GM12864 (cell line): ENCODE results near the gene MAD1L1.

ENCODE experiments used
- DNase-seq: peaks from one replicate; pipeline ENCODE4 v3.0.0-alpha.2; 2011; ENCODE audit warnings: low read depth
- H3K4me3 ChIP-seq: 2 replicates; pipeline ENCODE4 v1.5.1; 2011; ENCODE audit warnings: mild to moderate bottlenecking, low read depth, low read length, control low read depth
- TF ChIP-seq, protein P1 (sequence below): IDR thresholded peaks from 2 replicates; pipeline ENCODE4 v1.5.1; 2011; ENCODE audit warnings: low read depth, mild to moderate bottlenecking, moderate library complexity, low read length, control low read depth, inconsistent platforms; ENCODE audit errors: missing control alignments

The MAD1L1 gene

DNA sequence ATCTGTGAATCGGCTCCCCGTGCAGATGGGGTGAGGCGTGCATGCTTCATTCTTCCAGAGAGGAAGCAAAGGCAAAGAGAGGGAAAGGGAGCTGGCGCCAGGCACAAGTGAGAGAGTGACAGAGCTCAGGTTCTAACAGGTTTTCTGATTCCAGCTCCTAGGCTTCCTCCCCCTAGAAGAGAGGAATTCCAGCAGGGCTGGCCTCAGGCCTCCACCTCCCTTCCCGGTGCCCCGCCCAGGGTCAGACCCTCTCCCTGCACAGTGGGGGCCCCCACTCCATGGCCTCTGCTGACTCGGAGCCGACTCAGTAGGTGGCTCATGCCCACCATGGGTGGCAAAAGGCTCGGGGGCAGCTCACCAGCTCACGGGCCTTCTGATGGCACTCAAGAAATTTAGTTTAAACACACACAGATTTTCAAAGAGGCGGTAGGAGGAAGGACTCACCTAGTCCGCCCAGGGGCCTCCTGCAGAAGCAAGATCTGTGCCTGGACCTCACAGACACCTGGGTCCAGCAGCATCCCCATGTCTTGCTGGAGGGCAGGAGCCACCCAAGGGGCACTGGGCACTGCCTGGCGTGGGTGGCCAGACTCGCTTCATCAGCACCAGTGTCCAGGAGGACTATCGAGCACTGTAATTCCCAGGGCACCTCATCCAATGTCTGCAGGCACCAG lies 183.5 kb downstream of the MAD1L1 start:
- H3K4me3 ChIP-seq, result no peak overlapping the region
- TF ChIP-seq, protein P1, sequence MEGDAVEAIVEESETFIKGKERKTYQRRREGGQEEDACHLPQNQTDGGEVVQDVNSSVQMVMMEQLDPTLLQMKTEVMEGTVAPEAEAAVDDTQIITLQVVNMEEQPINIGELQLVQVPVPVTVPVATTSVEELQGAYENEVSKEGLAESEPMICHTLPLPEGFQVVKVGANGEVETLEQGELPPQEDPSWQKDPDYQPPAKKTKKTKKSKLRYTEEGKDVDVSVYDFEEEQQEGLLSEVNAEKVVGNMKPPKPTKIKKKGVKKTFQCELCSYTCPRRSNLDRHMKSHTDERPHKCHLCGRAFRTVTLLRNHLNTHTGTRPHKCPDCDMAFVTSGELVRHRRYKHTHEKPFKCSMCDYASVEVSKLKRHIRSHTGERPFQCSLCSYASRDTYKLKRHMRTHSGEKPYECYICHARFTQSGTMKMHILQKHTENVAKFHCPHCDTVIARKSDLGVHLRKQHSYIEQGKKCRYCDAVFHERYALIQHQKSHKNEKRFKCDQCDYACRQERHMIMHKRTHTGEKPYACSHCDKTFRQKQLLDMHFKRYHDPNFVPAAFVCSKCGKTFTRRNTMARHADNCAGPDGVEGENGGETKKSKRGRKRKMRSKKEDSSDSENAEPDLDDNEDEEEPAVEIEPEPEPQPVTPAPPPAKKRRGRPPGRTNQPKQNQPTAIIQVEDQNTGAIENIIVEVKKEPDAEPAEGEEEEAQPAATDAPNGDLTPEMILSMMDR, result no peak
- no peak for DNase-seq

DNA sequence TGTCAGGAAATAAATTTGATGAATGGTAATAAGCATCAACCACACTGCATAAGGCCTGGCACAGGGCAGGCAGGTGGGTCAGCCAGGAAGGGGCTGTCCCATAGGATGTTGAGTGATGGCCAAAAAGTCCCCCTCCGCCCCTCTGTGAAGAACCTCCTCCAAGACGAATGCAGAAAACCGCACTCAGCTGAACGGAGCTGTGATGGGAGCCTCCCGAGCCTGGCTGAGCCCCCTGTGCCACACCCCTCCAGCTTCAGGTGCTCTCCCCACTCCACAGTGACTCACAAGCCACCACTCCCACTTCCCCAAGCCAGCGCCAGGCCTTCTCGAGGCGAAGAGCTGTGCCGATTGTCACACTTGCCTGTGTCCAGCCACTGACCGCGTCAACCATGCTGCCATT lies 184.2 kb downstream of the MAD1L1 start:
- TF ChIP-seq, protein P1, result no peak
- no peak for DNase-seq
- H3K4me3 ChIP-seq, result no peak overlapping the region

DNA sequence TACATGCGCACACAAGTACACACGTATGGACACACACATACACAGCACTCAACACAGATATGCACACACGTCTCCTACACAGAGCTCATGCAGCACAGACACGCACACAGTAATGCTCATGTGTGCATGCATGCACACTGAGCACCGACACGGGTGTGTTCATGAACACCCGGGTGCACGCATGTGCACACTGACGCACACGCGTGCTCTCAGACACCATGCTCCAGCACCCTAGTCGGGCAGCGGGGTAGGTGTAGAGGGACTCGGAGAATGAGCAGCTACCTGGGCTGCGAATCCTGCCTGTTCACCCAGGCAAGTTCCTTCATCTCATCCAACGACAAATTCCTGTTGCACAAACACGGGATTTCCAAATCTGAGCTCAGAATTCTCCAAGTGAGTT lies 184.7 kb downstream of the MAD1L1 start:
- no peak for DNase-seq
- TF ChIP-seq, protein P1, result no peak

DNA sequence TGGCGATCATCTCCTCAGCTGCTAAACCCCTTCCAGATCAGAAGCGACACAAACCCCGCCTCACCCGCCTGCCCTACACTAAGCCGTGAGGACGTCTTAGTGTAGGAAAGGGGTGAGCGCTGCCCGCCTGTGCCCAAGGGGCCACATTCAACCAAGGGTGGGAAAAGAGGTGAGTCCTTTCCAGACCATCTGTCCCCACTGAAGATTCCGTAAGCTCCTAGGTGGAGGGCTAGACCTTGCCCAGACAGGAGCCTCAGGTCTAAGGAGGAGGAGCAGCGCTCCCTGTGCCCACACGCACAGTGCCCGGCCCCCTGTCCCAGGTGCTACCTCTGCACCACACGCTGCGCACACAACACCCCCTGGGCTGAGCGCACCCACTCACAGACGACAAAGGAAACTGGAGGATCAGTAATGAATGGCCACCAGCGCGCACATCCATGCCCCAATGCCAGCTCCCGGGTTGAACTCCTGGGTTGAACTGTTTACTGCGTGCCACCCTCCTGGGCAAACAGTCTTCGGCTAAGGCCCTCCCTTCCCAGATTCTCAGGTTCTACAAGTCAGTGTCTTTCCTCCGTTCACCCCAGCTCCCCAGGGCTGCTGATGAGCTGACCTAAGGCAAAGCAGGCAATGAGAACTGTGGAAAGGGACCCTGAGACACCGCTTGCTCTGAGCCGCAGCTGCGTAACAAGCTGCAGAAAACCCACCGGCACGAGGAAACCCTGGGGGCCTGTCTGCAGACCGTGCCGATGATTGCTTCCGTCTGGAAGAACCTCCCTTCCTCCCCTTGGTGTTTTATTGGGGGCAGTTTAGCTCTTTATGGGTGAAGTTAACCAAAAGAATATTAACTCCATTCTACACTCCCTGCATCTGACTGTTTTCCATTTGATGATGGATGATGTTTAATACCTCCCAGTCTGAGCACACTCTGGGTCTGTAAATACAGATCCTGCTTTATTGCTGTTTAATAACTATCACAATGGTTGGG lies 185.9 kb downstream of the MAD1L1 start:
- TF ChIP-seq, protein P1, result no peak
- DNase-seq, result no peak
- H3K4me3 ChIP-seq, result no peak overlapping the region

More for the DNA sequence above, 184.7 kb downstream of the MAD1L1 start:
- H3K4me3 ChIP-seq, result no peak overlapping the region

DNA sequence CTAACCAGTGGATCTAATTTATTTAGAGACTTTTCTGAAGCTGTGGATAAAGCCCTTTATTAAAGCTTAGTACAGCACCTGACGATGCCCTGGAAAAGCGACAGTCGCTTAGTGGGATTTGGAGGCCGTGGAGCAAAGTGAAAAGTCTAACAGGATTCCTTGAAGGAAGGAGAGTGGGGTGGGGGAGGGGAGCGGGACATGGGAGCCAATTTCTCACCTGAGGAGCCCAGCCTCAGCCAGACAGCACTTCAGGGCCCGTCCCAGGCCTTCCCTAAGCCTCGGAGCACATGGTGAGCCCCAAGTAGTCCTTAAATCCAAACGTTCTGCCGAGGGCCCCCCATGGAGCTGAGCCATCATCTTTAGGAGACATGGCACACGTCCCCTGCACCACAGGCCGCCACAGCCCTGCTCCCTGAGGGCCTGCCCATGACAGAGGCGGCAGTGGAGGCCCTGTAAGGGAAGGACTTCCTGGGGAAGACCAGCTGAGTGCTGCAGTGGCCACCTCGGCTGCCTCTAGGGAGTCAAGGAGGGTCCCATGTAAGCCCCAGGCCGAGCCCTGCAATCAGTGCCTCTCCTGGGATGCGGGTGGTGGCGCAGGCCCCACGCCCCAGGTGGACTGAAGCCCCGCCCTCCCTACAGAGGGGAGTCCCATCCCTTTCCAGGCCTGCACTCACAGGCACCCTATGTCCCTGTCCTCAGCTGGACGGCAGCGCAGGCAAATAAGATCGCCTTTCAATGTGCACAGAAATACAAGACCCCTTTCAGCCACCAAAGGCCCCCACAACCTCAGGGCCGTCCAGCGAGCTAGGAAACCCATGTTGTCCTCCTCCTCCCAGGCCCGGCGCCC lies 187.0 kb downstream of the MAD1L1 start:
- DNase-seq, result no peak
- TF ChIP-seq, protein P1, result no peak
- no peak overlapping the region for H3K4me3 ChIP-seq

DNA sequence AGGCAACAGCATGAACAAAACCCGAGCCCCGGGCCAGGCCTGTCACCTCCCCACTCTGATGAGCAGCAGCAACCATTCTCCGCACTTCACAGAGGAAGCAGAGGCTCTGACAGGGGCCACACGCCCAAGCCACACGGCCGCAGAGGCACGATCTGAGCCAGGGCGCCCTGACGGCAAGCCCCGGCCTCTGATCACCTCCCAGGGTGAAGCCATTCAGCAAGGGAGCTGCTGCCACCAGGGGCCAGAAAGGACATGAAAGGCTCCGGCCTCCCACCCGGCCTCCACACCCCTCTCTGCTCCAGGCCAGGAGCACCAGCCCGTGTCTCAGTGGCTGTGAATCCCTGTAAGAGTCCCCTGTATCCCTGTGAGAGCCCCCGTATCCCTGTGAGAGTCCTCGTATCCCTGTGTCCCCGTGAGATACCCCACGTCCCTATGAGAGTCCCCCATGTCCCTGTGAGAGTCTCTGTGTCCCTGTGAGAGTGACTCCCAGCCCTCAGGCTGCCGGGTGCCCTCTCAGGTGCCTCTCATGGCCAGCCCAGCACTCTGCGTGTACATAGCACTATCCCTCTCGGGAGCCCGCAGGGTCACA lies 187.8 kb downstream of the MAD1L1 start:
- DNase-seq, result no peak
- no peak overlapping the region for H3K4me3 ChIP-seq
- TF ChIP-seq, protein P1, result no peak
